Activated CD4-positive, alpha-beta T cell treated with anti-CD3 and anti-CD28 coated beads, Interleukin-2, Interleukin-4, amounts not matched to agents 100 ng/mL and 50 ng/mL, durations not matched to agents 16 hours and 8 hours (primary cell): Measurements from ENCODE around the gene SLC43A3.
A peak's percentile ranks its signal among the peaks of the same experiment; 100 is the strongest.

ENCODE experiments used
- DNase-seq: peaks from one replicate; pipeline ENCODE4 v3.0.0-alpha.2; 2020; ENCODE audit warnings: low spot score

Gene SLC43A3

GRCh38 chr11:57426929-57427726 is at the start of gene SLC43A3:
Gene SLC43A3 (minus strand): TSS chr11:57427121. CDS start chr11:57426172, 949 bp downstream.
- DNase-seq = peak; percentile 87

GRCh38 chr11:57476047-57476756 is 49.3 kb upstream of the SLC43A3 start:
- no peak for DNase-seq

GRCh38 chr11:57475671-57476046 is 48.7 kb upstream of the SLC43A3 start:
- DNase-seq = no peak

GRCh38 chr11:57475191-57475590 is 48.3 kb upstream of the SLC43A3 start:
- DNase-seq = no peak

- no peak for DNase-seq
Observed at GRCh38 chr11:57474803-57475115, 47.8 kb upstream of the SLC43A3 start.

- peak; percentile 35 for DNase-seq
Observed at GRCh38 chr11:57474017-57474802, 47.3 kb upstream of the SLC43A3 start.

- DNase-seq = no peak
Observed at GRCh38 chr11:57473285-57473841, 46.4 kb upstream of the SLC43A3 start.

GRCh38 chr11:57471496-57471895 is 44.6 kb upstream of the SLC43A3 start:
- no peak for DNase-seq

GRCh38 chr11:57469268-57469667 is 42.3 kb upstream of the SLC43A3 start:
- no peak for DNase-seq

- no peak for DNase-seq
Observed at GRCh38 chr11:57468276-57468675, 41.4 kb upstream of the SLC43A3 start.

- DNase-seq = no peak
Observed at GRCh38 chr11:57467508-57468157, 40.7 kb upstream of the SLC43A3 start.

- DNase-seq = no peak
Observed at GRCh38 chr11:57466680-57467079, 39.8 kb upstream of the SLC43A3 start.

- no peak for DNase-seq
Observed at GRCh38 chr11:57464539-57465181, 37.7 kb upstream of the SLC43A3 start.

- DNase-seq = no peak
Observed at GRCh38 chr11:57463671-57464538, 37.0 kb upstream of the SLC43A3 start.

- no peak for DNase-seq
Observed at GRCh38 chr11:57462597-57462996, 35.7 kb upstream of the SLC43A3 start.

- DNase-seq = no peak
Observed at GRCh38 chr11:57461841-57462489, 35.0 kb upstream of the SLC43A3 start.

GRCh38 chr11:57460758-57461749 is 34.1 kb upstream of the SLC43A3 start:
- DNase-seq = no peak

- peak; percentile 66 for DNase-seq
Observed at GRCh38 chr11:57460022-57460757, 33.3 kb upstream of the SLC43A3 start, which contains the start of gene RTN4RL2. Gene RTN4RL2 (plus strand): TSS chr11:57460528. CDS start chr11:57460866, 338 bp downstream.
